Glutamatergic neuron (in vitro differentiated cells): Measurements from ENCODE around the gene ACAA1. TPM values are rescaled to one million over a fixed set of nuclear protein-coding genes. Genes with fewer than 3 reads are reported as not detected.

ENCODE experiments used
- DNase-seq: peaks from one replicate; pipeline ENCODE4 v3.0.0; 2022
- H3K27ac Mint-ChIP-seq: one replicate; pipeline ENCODE4 v1.8.0; 2020; ENCODE audit warnings: mild to moderate bottlenecking, mixed read lengths, inconsistent platforms; ENCODE audit not compliant: unreplicated experiment
- H3K27me3 Mint-ChIP-seq: one replicate; pipeline ENCODE4 v1.8.0; 2020; ENCODE audit warnings: mild to moderate bottlenecking, moderate library complexity, mixed read lengths, inconsistent platforms; ENCODE audit not compliant: unreplicated experiment
- H3K36me3 Mint-ChIP-seq: one replicate; pipeline ENCODE4 v1.8.0; 2020; ENCODE audit warnings: mild to moderate bottlenecking, mixed read lengths, inconsistent platforms; ENCODE audit not compliant: unreplicated experiment
- H3K4me1 Mint-ChIP-seq: one replicate; pipeline ENCODE4 v1.8.0; 2020; ENCODE audit warnings: mild to moderate bottlenecking, low read depth, mixed read lengths, inconsistent platforms; ENCODE audit not compliant: unreplicated experiment
- H3K4me3 Mint-ChIP-seq: one replicate; pipeline ENCODE4 v1.8.0; 2020; ENCODE audit warnings: mild to moderate bottlenecking, mixed read lengths, inconsistent platforms; ENCODE audit not compliant: unreplicated experiment
- H3K9me3 Mint-ChIP-seq: one replicate; pipeline ENCODE4 v1.8.0; 2020; ENCODE audit warnings: mild to moderate bottlenecking, moderate library complexity, mixed read lengths, inconsistent platforms; ENCODE audit not compliant: unreplicated experiment
- CTCF ChIP-seq: fragments of 200-600 bp; sonication (generic); IDR thresholded peaks from one replicate; pipeline ENCODE4 v1.5.0; 2021; ENCODE audit not compliant: partially characterized antibody, unreplicated experiment
- total RNA-seq: library from RNA; stranded (reverse); fragmentation: NEBNext Ultra II Directional; extraction: Animal tissue kit (Norgen Biotek cat#: 25700); gene quantifications from one replicate; pipeline ENCODE4 v1.2.1, GENCODE V29; 2021; ENCODE audit not compliant: unreplicated experiment

The ACAA1 gene
- total RNA-seq, 1 donor from 2014 or later: 89.8 TPM

GRCh38 chr3:38117748-38118420, 19.0 kb downstream of the ACAA1 start:
- peak; percentile 71 for DNase-seq
- no peaks in the 10 kb centered on the region for H3K4me1 Mint-ChIP-seq
- peak; percentile 71 for TF ChIP-seq CTCF
- H3K4me3 Mint-ChIP-seq: no peak overlapping the region
- peaks cover 11% of the 10 kb centered on the region for H3K27me3 Mint-ChIP-seq
- H3K36me3 Mint-ChIP-seq: no peaks in the 10 kb centered on the region
- H3K27ac Mint-ChIP-seq: peak overlapping the region; percentile 33
- H3K9me3 Mint-ChIP-seq: peaks cover 3% of the 10 kb centered on the region

- Mint-ChIP-seq H3K4me3 (no peak overlapping the region), H3K36me3 (no peaks in the 10 kb centered on the region), H3K9me3 (peaks cover 3% of the 10 kb centered on the region), H3K27me3 (peaks cover 12% of the 10 kb centered on the region), H3K27ac (no peak overlapping the region), H3K4me1 (no peaks in the 10 kb centered on the region)
- DNase-seq: no peak
- TF ChIP-seq CTCF: no peak
These were observed 19.7 kb downstream of the ACAA1 start for GRCh38 chr3:38117163-38117716.

GRCh38 chr3:38116471-38117162, 20.3 kb downstream of the ACAA1 start:
- no peak for TF ChIP-seq CTCF
- no peaks in the 10 kb centered on the region for H3K36me3 Mint-ChIP-seq
- peaks cover 12% of the 10 kb centered on the region for H3K27me3 Mint-ChIP-seq
- no peak overlapping the region for H3K4me3 Mint-ChIP-seq
- H3K4me1 Mint-ChIP-seq: no peaks in the 10 kb centered on the region
- DNase-seq: no peak
- peaks cover 3% of the 10 kb centered on the region for H3K9me3 Mint-ChIP-seq
- H3K27ac Mint-ChIP-seq: no peak overlapping the region

GRCh38 chr3:38115645-38116427, 21.1 kb downstream of the ACAA1 start:
- DNase-seq: no peak
- no peak overlapping the region for H3K4me3 Mint-ChIP-seq
- no peaks in the 10 kb centered on the region for H3K4me1 Mint-ChIP-seq
- peaks cover 12% of the 10 kb centered on the region for H3K27me3 Mint-ChIP-seq
- no peaks in the 10 kb centered on the region for H3K36me3 Mint-ChIP-seq
- H3K9me3 Mint-ChIP-seq: peaks cover 3% of the 10 kb centered on the region
- no peak for TF ChIP-seq CTCF
- no peak overlapping the region for H3K27ac Mint-ChIP-seq
